ENCODE results near the gene CIRBP. TPM values are rescaled to one million over a fixed set of nuclear protein-coding genes. Genes with fewer than 3 reads are reported as not detected.
"Not testable (repeated sequence)": the region's sequence is repeated elsewhere in the genome, so short reads cannot be mapped to it uniquely, and the experiment has no call there.

Gene CIRBP
- polyA plus RNA-seq, 1 donor: 564 TPM

GRCh38 chr19:1313695-1314613, 44.8 kb downstream of the CIRBP start:
- Histone ChIP-seq H3K36me3 (ENCODE audit: control insufficient read depth, insufficient read depth, low read length) (no peaks in the 10 kb centered on the region), H3K27me3 (ENCODE audit: control insufficient read depth, insufficient read depth, low read length) (peaks cover 41% of the 10 kb centered on the region), H3K9me3 (ENCODE audit: control insufficient read depth, low read depth, low read length) (no peaks in the 10 kb centered on the region), H3K4me1 (ENCODE audit: control insufficient read depth, insufficient read depth, low read length) (peaks cover 20% of the 10 kb centered on the region), H3K4me3 (ENCODE audit: low read length) (no peak overlapping the region), H3K27ac (ENCODE audit: low read length) (no peak overlapping the region)
- DNase-seq: no peak
- WGBS (ENCODE audit: insufficient coverage, low lambda C conversion rate): no CpG with 5 or more reads among the region's 32 CpGs

- no peaks in the 10 kb centered on the region for H3K36me3 ChIP-seq (ENCODE audit: control insufficient read depth, insufficient read depth, low read length)
- peaks cover 47% of the 10 kb centered on the region for H3K27me3 ChIP-seq (ENCODE audit: control insufficient read depth, insufficient read depth, low read length)
- peak; percentile 44 to 50 for DNase-seq
- no CpG with 5 or more reads among the region's 58 CpGs for whole genome bisulfite sequencing (ENCODE audit: insufficient coverage, low lambda C conversion rate)
- H3K27ac ChIP-seq (ENCODE audit: low read length): no peak overlapping the region
- no peak overlapping the region for H3K4me3 ChIP-seq (ENCODE audit: low read length)
- no peaks in the 10 kb centered on the region for H3K9me3 ChIP-seq (ENCODE audit: control insufficient read depth, low read depth, low read length)
- peaks cover 23% of the 10 kb centered on the region for H3K4me1 ChIP-seq (ENCODE audit: control insufficient read depth, insufficient read depth, low read length)
Observed at GRCh38 chr19:1315470-1316166, 46.5 kb downstream of the CIRBP start.

- peaks cover 47% of the 10 kb centered on the region for H3K27me3 ChIP-seq (ENCODE audit: control insufficient read depth, insufficient read depth, low read length)
- peaks cover 23% of the 10 kb centered on the region for H3K4me1 ChIP-seq (ENCODE audit: control insufficient read depth, insufficient read depth, low read length)
- DNase-seq: no peak
- no CpG with 5 or more reads among the region's 13 CpGs for WGBS (ENCODE audit: insufficient coverage, low lambda C conversion rate)
- H3K4me3 ChIP-seq (ENCODE audit: low read length): no peak overlapping the region
- H3K9me3 ChIP-seq (ENCODE audit: control insufficient read depth, low read depth, low read length): no peaks in the 10 kb centered on the region
- H3K27ac ChIP-seq (ENCODE audit: low read length): no peak overlapping the region
- H3K36me3 ChIP-seq (ENCODE audit: control insufficient read depth, insufficient read depth, low read length): no peaks in the 10 kb centered on the region
Observed at GRCh38 chr19:1316466-1316865, 47.3 kb downstream of the CIRBP start.

- Histone ChIP-seq H3K4me3 (ENCODE audit: low read length) (no peak overlapping the region), H3K9me3 (ENCODE audit: control insufficient read depth, low read depth, low read length) (no peaks in the 10 kb centered on the region), H3K27me3 (ENCODE audit: control insufficient read depth, insufficient read depth, low read length) (peaks cover 47% of the 10 kb centered on the region), H3K36me3 (ENCODE audit: control insufficient read depth, insufficient read depth, low read length) (no peaks in the 10 kb centered on the region), H3K4me1 (ENCODE audit: control insufficient read depth, insufficient read depth, low read length) (peaks cover 23% of the 10 kb centered on the region), H3K27ac (ENCODE audit: low read length) (no peak overlapping the region)
- WGBS (ENCODE audit: insufficient coverage, low lambda C conversion rate): 92% methylated on average over 2 of the region's 17 CpGs
- no peak for DNase-seq
Observed at GRCh38 chr19:1317274-1318003, 48.3 kb downstream of the CIRBP start.

- H3K27me3 ChIP-seq (ENCODE audit: control insufficient read depth, insufficient read depth, low read length): peaks cover 43% of the 10 kb centered on the region
- no peaks in the 10 kb centered on the region for H3K36me3 ChIP-seq (ENCODE audit: control insufficient read depth, insufficient read depth, low read length)
- DNase-seq: no peak
- WGBS (ENCODE audit: insufficient coverage, low lambda C conversion rate): no CpG with 5 or more reads among the region's 46 CpGs
- H3K9me3 ChIP-seq (ENCODE audit: control insufficient read depth, low read depth, low read length): no peaks in the 10 kb centered on the region
- no peak overlapping the region for H3K27ac ChIP-seq (ENCODE audit: low read length)
- no peak overlapping the region for H3K4me3 ChIP-seq (ENCODE audit: low read length)
- peaks cover 16% of the 10 kb centered on the region for H3K4me1 ChIP-seq (ENCODE audit: control insufficient read depth, insufficient read depth, low read length)
Observed at GRCh38 chr19:1318678-1319471, 49.7 kb downstream of the CIRBP start.

GRCh38 chr19:1320282-1320650, 51.1 kb downstream of the CIRBP start:
- not testable (repeated sequence) for H3K36me3 ChIP-seq (ENCODE audit: control insufficient read depth, insufficient read depth, low read length); H3K9me3 ChIP-seq (ENCODE audit: control insufficient read depth, low read depth, low read length); H3K4me3 ChIP-seq (ENCODE audit: low read length); H3K27ac ChIP-seq (ENCODE audit: low read length); DNase-seq
- H3K27me3 ChIP-seq (ENCODE audit: control insufficient read depth, insufficient read depth, low read length): peaks cover 42% of the 10 kb centered on the region
- H3K4me1 ChIP-seq (ENCODE audit: control insufficient read depth, insufficient read depth, low read length): peaks cover 18% of the 10 kb centered on the region
- WGBS (ENCODE audit: insufficient coverage, low lambda C conversion rate): no CpG with 5 or more reads among the region's 3 CpGs

- Histone ChIP-seq H3K27ac (ENCODE audit: low read length) (no peak overlapping the region), H3K9me3 (ENCODE audit: control insufficient read depth, low read depth, low read length) (peaks cover 5% of the 10 kb centered on the region), H3K36me3 (ENCODE audit: control insufficient read depth, insufficient read depth, low read length) (no peaks in the 10 kb centered on the region), H3K27me3 (ENCODE audit: control insufficient read depth, insufficient read depth, low read length) (peaks cover 31% of the 10 kb centered on the region), H3K4me3 (ENCODE audit: low read length) (no peak overlapping the region), H3K4me1 (ENCODE audit: control insufficient read depth, insufficient read depth, low read length) (peaks cover 18% of the 10 kb centered on the region)
- DNase-seq: no peak
- no CpG with 5 or more reads among the region's 9 CpGs for WGBS (ENCODE audit: insufficient coverage, low lambda C conversion rate)
Observed at GRCh38 chr19:1321539-1321938, 52.4 kb downstream of the CIRBP start.

GRCh38 chr19:1322198-1322981, 53.3 kb downstream of the CIRBP start:
- no peak for DNase-seq
- peaks cover 24% of the 10 kb centered on the region for H3K27me3 ChIP-seq (ENCODE audit: control insufficient read depth, insufficient read depth, low read length)
- WGBS (ENCODE audit: insufficient coverage, low lambda C conversion rate): 100% methylated on average over 1 of the region's 16 CpGs

GRCh38 chr19:1324249-1324805, 55.2 kb downstream of the CIRBP start:
- no CpG with 5 or more reads among the region's 12 CpGs for WGBS (ENCODE audit: insufficient coverage, low lambda C conversion rate)
- Histone ChIP-seq H3K36me3 (ENCODE audit: control insufficient read depth, insufficient read depth, low read length) (no peaks in the 10 kb centered on the region), H3K27ac (ENCODE audit: low read length) (no peak overlapping the region), H3K4me3 (ENCODE audit: low read length) (peak overlapping the region; percentile 46), H3K27me3 (ENCODE audit: control insufficient read depth, insufficient read depth, low read length) (peaks cover 11% of the 10 kb centered on the region), H3K4me1 (ENCODE audit: control insufficient read depth, insufficient read depth, low read length) (peaks cover 12% of the 10 kb centered on the region), H3K9me3 (ENCODE audit: control insufficient read depth, low read depth, low read length) (peaks cover 5% of the 10 kb centered on the region)
- DNase-seq: no peak

More at GRCh38 chr19:1322198-1322981, 53.3 kb downstream of the CIRBP start:
- no peak overlapping the region for H3K27ac ChIP-seq (ENCODE audit: low read length)
- H3K9me3 ChIP-seq (ENCODE audit: control insufficient read depth, low read depth, low read length): peaks cover 5% of the 10 kb centered on the region
- H3K4me3 ChIP-seq (ENCODE audit: low read length): no peak overlapping the region
- peaks cover 18% of the 10 kb centered on the region for H3K4me1 ChIP-seq (ENCODE audit: control insufficient read depth, insufficient read depth, low read length)
- H3K36me3 ChIP-seq (ENCODE audit: control insufficient read depth, insufficient read depth, low read length): no peaks in the 10 kb centered on the region
